GM23338 (cell line): ENCODE data around the gene SPIRE1. TPM values are rescaled to one million over a fixed set of nuclear protein-coding genes. Genes with fewer than 3 reads are reported as not detected.

Source experiments
- ATAC-seq: fragments of 200-7000 bp; cut with Tn5 transposase; 3 replicates; pipeline ENCODE4 v1.9.1; 2020
- DNase-seq: peaks from one replicate; pipeline ENCODE4 v3.0.0-alpha.2; 2015; ENCODE audit warnings: low spot score
- H2AFZ ChIP-seq: fragments of 200-600 bp; sonication (generic); 2 replicates; pipeline ENCODE4 v1.8.0; 2016; ENCODE audit warnings: antibody characterized with exemption, mild to moderate bottlenecking, moderate library complexity
- H3F3A ChIP-seq: fragments of 200-600 bp; sonication (generic); replicated peaks from 2 replicates; pipeline ENCODE4 v1.8.0; 2017; ENCODE audit warnings: antibody characterized with exemption, mixed run types, low read depth
- H3K27ac ChIP-seq: fragments of 200-600 bp; sonication (generic); 2 replicates; pipeline ENCODE4 v1.6.1; 2016; ENCODE audit warnings: low read depth
- H3K27me3 ChIP-seq: fragments of 200-600 bp; sonication (generic); 2 replicates; pipeline ENCODE4 v1.8.0; 2016; ENCODE audit warnings: mild to moderate bottlenecking, mixed run types, moderate library complexity; ENCODE audit not compliant: insufficient read depth
- H3K36me3 ChIP-seq: fragments of 200-600 bp; sonication (generic); 2 replicates; pipeline ENCODE4 v1.8.0; 2016; ENCODE audit warnings: mild to moderate bottlenecking; ENCODE audit not compliant: insufficient read depth
- H3K4me1 ChIP-seq: fragments of 200-600 bp; sonication (generic); 2 replicates; pipeline ENCODE4 v1.8.0; 2016; ENCODE audit warnings: mild to moderate bottlenecking, moderate library complexity; ENCODE audit not compliant: insufficient read depth
- H3K4me2 ChIP-seq: fragments of 200-600 bp; sonication (generic); 2 replicates; pipeline ENCODE4 v1.7.1; 2017; ENCODE audit warnings: mixed run types
- H3K4me3 ChIP-seq: fragments of 200-600 bp; sonication (generic); 2 replicates; pipeline ENCODE4 v1.6.1; 2016; ENCODE audit warnings: mixed run types
- H3K79me2 ChIP-seq: fragments of 200-600 bp; sonication (generic); replicated peaks from 2 replicates; pipeline ENCODE4 v1.8.0; 2017; ENCODE audit warnings: mild to moderate bottlenecking; ENCODE audit not compliant: insufficient read depth
- H3K9me2 ChIP-seq: fragments of 200-600 bp; sonication (generic); 2 replicates; pipeline ENCODE4 v1.8.0; 2017; ENCODE audit not compliant: insufficient read depth
- H4K20me1 ChIP-seq: fragments of 200-600 bp; sonication (generic); replicated peaks from 2 replicates; pipeline ENCODE4 v1.8.0; 2017; ENCODE audit warnings: mild to moderate bottlenecking; ENCODE audit not compliant: insufficient read depth
- H3K27ac Mint-ChIP-seq: 2 replicates; pipeline ENCODE4 v1.8.0; 2020; ENCODE audit warnings: inconsistent platforms, mild to moderate bottlenecking, moderate library complexity, mixed read lengths
- H3K27me3 Mint-ChIP-seq: 3 replicates; pipeline ENCODE4 v1.8.0; 2022; ENCODE audit warnings: low read depth, mild to moderate bottlenecking, moderate library complexity, mixed read lengths, inconsistent platforms; ENCODE audit not compliant: insufficient read depth, poor library complexity
- H3K36me3 Mint-ChIP-seq: 3 replicates; pipeline ENCODE4 v1.8.0; 2021; ENCODE audit warnings: low read depth, mild to moderate bottlenecking, inconsistent platforms, moderate library complexity, mixed read lengths
- H3K4me1 Mint-ChIP-seq: 3 replicates; pipeline ENCODE4 v1.8.0; 2020; ENCODE audit warnings: mild to moderate bottlenecking, inconsistent platforms, mixed read lengths
- H3K4me3 Mint-ChIP-seq: 3 replicates; pipeline ENCODE4 v1.8.0; 2021; ENCODE audit warnings: moderate library complexity, mild to moderate bottlenecking, inconsistent platforms, mixed read lengths
- H3K9me3 Mint-ChIP-seq: 3 replicates; pipeline ENCODE4 v1.8.0; 2020; ENCODE audit warnings: moderate library complexity, mild to moderate bottlenecking, inconsistent platforms, mixed read lengths
- CREB1 ChIP-seq: fragments of 250-450 bp; sonication (Bioruptor Pico); IDR thresholded peaks from 2 replicates; pipeline ENCODE4 v1.5.0; 2020; ENCODE audit warnings: low read depth, mild to moderate bottlenecking, moderate library complexity
- CTCF ChIP-seq, 2 experiments: fragments of 200-600 bp in 1 of 2; sonication (generic) in 1 of 2; conservative IDR thresholded peaks; 2 replicates each; pipeline versions ENCODE4 v1.5.1 to v1.6.1; 2016 to 2017; ENCODE audit warnings: antibody characterized with exemption in 2 of 2, low read depth in 2 of 2, mild to moderate bottlenecking in 2 of 2, moderate library complexity in 1 of 2
- ETS1 ChIP-seq: IDR thresholded peaks from 2 replicates; pipeline ENCODE4 v1.6.1; 2016; ENCODE audit warnings: antibody characterized with exemption
- EZH2 ChIP-seq: fragments of 200-600 bp; sonication (generic); IDR thresholded peaks from one replicate; pipeline ENCODE4 v1.8.0; 2017; ENCODE audit warnings: antibody characterized with exemption, mild to moderate bottlenecking, low read depth; ENCODE audit not compliant: unreplicated experiment
- EZH2phosphoT487 ChIP-seq: fragments of 200-600 bp; sonication (generic); IDR thresholded peaks from one replicate; pipeline ENCODE4 v1.8.1; 2018; ENCODE audit warnings: antibody characterized with exemption; ENCODE audit not compliant: unreplicated experiment
- JUNB ChIP-seq: IDR thresholded peaks from one replicate; pipeline ENCODE4 v1.6.1; 2016; ENCODE audit warnings: antibody characterized with exemption; ENCODE audit not compliant: unreplicated experiment
- NANOG ChIP-seq: IDR thresholded peaks from 2 replicates; pipeline ENCODE4 v1.6.1; 2016; ENCODE audit warnings: antibody characterized with exemption, borderline replicate concordance
- POLR2AphosphoS5 ChIP-seq: IDR thresholded peaks from 2 replicates; pipeline ENCODE4 v1.6.1; 2016; ENCODE audit warnings: antibody characterized with exemption, low read depth
- REST ChIP-seq: IDR thresholded peaks from one replicate; pipeline ENCODE4 v1.6.1; 2018; ENCODE audit warnings: antibody characterized with exemption; ENCODE audit not compliant: unreplicated experiment
- STAT1 ChIP-seq: IDR thresholded peaks from one replicate; pipeline ENCODE4 v1.6.1; 2016; ENCODE audit warnings: antibody characterized with exemption; ENCODE audit not compliant: unreplicated experiment
- ZNF114 ChIP-seq: fragments of 250-450 bp; sonication (Bioruptor Pico); IDR thresholded peaks from 2 replicates; pipeline ENCODE4 v1.5.0; 2020; ENCODE audit warnings: mild to moderate bottlenecking, moderate library complexity
- ZNF331 ChIP-seq: fragments of 250-450 bp; sonication (Bioruptor Pico); IDR thresholded peaks from 2 replicates; pipeline ENCODE4 v1.5.0; 2020; ENCODE audit warnings: low read depth, mild to moderate bottlenecking, moderate library complexity
- ZNF462 ChIP-seq: fragments of 250-450 bp; sonication (Bioruptor Pico); IDR thresholded peaks from 2 replicates; pipeline ENCODE4 v1.5.0; 2020; ENCODE audit warnings: mild to moderate bottlenecking, moderate library complexity
- polyA plus RNA-seq: library from polyadenylated mRNA; unstranded; fragments of >200 nt; fragmentation: Nextera tagmentation; extraction: Ambion mirVana; gene quantifications from 2 replicates; pipeline ENCODE4 v1.2.1, GENCODE V29; 2016
- total RNA-seq: library from RNA; depleted of rRNA; stranded (reverse); fragments of >200 nt; shearing (Covaris generic); gene quantifications from 2 replicates; pipeline ENCODE4 v1.2.3, GENCODE V29; 2014

Gene SPIRE1
- total and polyA plus RNA-seq, 2 experiments from 2014 or later, result 2.9 to 15.5 TPM

GRCh38 chr18:12608301-12608700, 49.6 kb downstream of the SPIRE1 start:
- H4K20me1 ChIP-seq, result no peaks in the 10 kb centered on the region; the same call in 1 of the 2 replicates
- H3K27ac ChIP-seq, result no peak overlapping the region
- no peak overlapping the region for H3K4me3 Mint-ChIP-seq
- H3K27me3 Mint-ChIP-seq, result no peaks in the 10 kb centered on the region
- no peaks in the 10 kb centered on the region for H3K36me3 Mint-ChIP-seq
- no peaks in the 10 kb centered on the region for H3K27me3 ChIP-seq
- H3K4me1 ChIP-seq, result peaks cover 36% of the 10 kb centered on the region
- no peaks in the 10 kb centered on the region for H3K9me2 ChIP-seq
- H2AFZ ChIP-seq, result no peak overlapping the region
- H3K79me2 ChIP-seq, result no peaks in the 10 kb centered on the region
- H3K9me3 Mint-ChIP-seq, result no peaks in the 10 kb centered on the region
- H3K4me1 Mint-ChIP-seq, result peaks cover 39% of the 10 kb centered on the region
- ATAC-seq (no peak), DNase-seq (no peak)
- H3K4me2 ChIP-seq, result peak overlapping the region; percentile 11
- no peaks in the 10 kb centered on the region for H3K36me3 ChIP-seq
- no peak overlapping the region for H3K4me3 ChIP-seq
- TF ChIP-seq REST (no peak), ZNF114 (CRISPR knock-in tag) (no peak), NANOG (no peak), EZH2phosphoT487 (no peak), ZNF462 (CRISPR knock-in tag) (no peak), ZNF331 (no peak), STAT1 (no peak), CREB1 (CRISPR knock-in tag) (no peak), ETS1 (no peak), EZH2 (no peak), CTCF (conservative IDR thresholded peaks at IDR 0.05; ENCODE audit: low read depth in 2 of 2) (no peak), JUNB (no peak), POLR2AphosphoS5 (no peak)
- H3F3A ChIP-seq, result no peaks in the 10 kb centered on the region
- no peak overlapping the region for H3K27ac Mint-ChIP-seq
